Vagina (tissue), 2 donors: ENCODE results near the gene KIF16B.

ENCODE experiments used
- CTCF ChIP-seq, 3 experiments: fragments of 450-650 bp in 2 of 3; fragments of 200-600 bp in 1 of 3; sonication (generic) in 1 of 3; IDR thresholded peaks; one replicate each; pipeline ENCODE4 v1.5.1; 2017 to 2019; ENCODE audit warnings: antibody characterized with exemption in 3 of 3, mild to moderate bottlenecking in 2 of 3, moderate library complexity in 2 of 3
- POLR2A ChIP-seq, 2 donors: fragments of 450-650 bp; IDR thresholded peaks; one replicate each; pipeline ENCODE4 v1.6.1; 2017; ENCODE audit warnings: antibody characterized with exemption in 2 of 2, mild to moderate bottlenecking in 2 of 2, moderate library complexity in 2 of 2
- POLR2AphosphoS5 ChIP-seq, 2 donors: sonication (generic); formaldehyde crosslinking; IDR thresholded peaks; one replicate each; pipeline ENCODE4 v1.9.0; 2017; ENCODE audit warnings: antibody characterized with exemption in 2 of 2, mild to moderate bottlenecking in 2 of 2, low read depth in 1 of 2; ENCODE audit not compliant: insufficient read depth in 1 of 2

GRCh38 chr20:16479666-16480065, 93.6 kb downstream of the KIF16B start:
- TF ChIP-seq CTCF (IDR thresholded peaks at IDR 0.05) (no peak), POLR2A (IDR thresholded peaks at IDR 0.05) (no peak), POLR2AphosphoS5 (IDR thresholded peaks at IDR 0.05; ENCODE audit: insufficient read depth in 1 of 2, low read depth in 1 of 2) (no peak)
